ENCODE measurements around the gene NRG2.

Gene NRG2

GRCh38 chr5:140024928-140025327 lies 18.2 kb downstream of the NRG2 start:
- ATAC-seq = no peak
- TF ChIP-seq RARB (CRISPR knock-in tag; IDR thresholded peaks at IDR 0.05) (no peak), ZNF70 (CRISPR knock-in tag; IDR thresholded peaks at IDR 0.05) (no peak), TSHZ2 (CRISPR knock-in tag; IDR thresholded peaks at IDR 0.05) (no peak), BACH2 (CRISPR knock-in tag; IDR thresholded peaks at IDR 0.05; ENCODE audit: borderline replicate concordance) (no peak), GLIS3 (CRISPR knock-in tag; IDR thresholded peaks at IDR 0.05) (no peak), ARNTL (CRISPR knock-in tag; IDR thresholded peaks at IDR 0.05; ENCODE audit: borderline replicate concordance, low read depth) (no peak), ZNF565 (CRISPR knock-in tag; conservative IDR thresholded peaks at IDR 0.05; ENCODE audit: low read depth) (no peak), CSDC2 (CRISPR knock-in tag; IDR thresholded peaks at IDR 0.05) (no peak), ZFP3 (CRISPR knock-in tag; IDR thresholded peaks at IDR 0.05) (no peak), OSR1 (CRISPR knock-in tag; IDR thresholded peaks at IDR 0.05) (no peak), TCF4 (CRISPR knock-in tag; IDR thresholded peaks at IDR 0.05; ENCODE audit: borderline replicate concordance) (no peak), TOX (CRISPR knock-in tag; IDR thresholded peaks at IDR 0.05; ENCODE audit: borderline replicate concordance) (no peak)
- TF ChIP-seq, protein P1, sequence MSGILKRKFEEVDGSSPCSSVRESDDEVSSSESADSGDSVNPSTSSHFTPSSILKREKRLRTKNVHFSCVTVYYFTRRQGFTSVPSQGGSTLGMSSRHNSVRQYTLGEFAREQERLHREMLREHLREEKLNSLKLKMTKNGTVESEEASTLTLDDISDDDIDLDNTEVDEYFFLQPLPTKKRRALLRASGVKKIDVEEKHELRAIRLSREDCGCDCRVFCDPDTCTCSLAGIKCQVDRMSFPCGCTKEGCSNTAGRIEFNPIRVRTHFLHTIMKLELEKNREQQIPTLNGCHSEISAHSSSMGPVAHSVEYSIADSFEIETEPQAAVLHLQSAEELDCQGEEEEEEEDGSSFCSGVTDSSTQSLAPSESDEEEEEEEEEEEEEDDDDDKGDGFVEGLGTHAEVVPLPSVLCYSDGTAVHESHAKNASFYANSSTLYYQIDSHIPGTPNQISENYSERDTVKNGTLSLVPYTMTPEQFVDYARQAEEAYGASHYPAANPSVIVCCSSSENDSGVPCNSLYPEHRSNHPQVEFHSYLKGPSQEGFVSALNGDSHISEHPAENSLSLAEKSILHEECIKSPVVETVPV (CRISPR knock-in tag; IDR thresholded peaks at IDR 0.05) = no peak

- ATAC-seq = no peak
- no peak for TF ChIP-seq ZC3H10 (CRISPR knock-in tag; IDR thresholded peaks at IDR 0.05)
- TF ChIP-seq PPARA (CRISPR knock-in tag; IDR thresholded peaks at IDR 0.05; ENCODE audit: borderline replicate concordance) = no peak
- no peak for TF ChIP-seq TCF4 (CRISPR knock-in tag; IDR thresholded peaks at IDR 0.05; ENCODE audit: borderline replicate concordance)
- no peak for TF ChIP-seq ZNF70 (CRISPR knock-in tag; IDR thresholded peaks at IDR 0.05)
- TF ChIP-seq OSR1 (CRISPR knock-in tag; IDR thresholded peaks at IDR 0.05) = no peak
- no peak for TF ChIP-seq RARB (CRISPR knock-in tag; IDR thresholded peaks at IDR 0.05)
- no peak for TF ChIP-seq TSHZ2 (CRISPR knock-in tag; IDR thresholded peaks at IDR 0.05)
- TF ChIP-seq, protein P2, sequence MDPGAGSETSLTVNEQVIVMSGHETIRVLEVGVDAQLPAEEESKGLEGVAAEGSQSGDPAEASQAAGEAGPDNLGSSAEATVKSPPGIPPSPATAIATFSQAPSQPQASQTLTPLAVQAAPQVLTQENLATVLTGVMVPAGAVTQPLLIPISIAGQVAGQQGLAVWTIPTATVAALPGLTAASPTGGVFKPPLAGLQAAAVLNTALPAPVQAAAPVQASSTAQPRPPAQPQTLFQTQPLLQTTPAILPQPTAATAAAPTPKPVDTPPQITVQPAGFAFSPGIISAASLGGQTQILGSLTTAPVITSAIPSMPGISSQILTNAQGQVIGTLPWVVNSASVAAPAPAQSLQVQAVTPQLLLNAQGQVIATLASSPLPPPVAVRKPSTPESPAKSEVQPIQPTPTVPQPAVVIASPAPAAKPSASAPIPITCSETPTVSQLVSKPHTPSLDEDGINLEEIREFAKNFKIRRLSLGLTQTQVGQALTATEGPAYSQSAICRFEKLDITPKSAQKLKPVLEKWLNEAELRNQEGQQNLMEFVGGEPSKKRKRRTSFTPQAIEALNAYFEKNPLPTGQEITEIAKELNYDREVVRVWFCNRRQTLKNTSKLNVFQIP (CRISPR knock-in tag; IDR thresholded peaks at IDR 0.05; ENCODE audit: borderline replicate concordance, low read depth) = no peak
- TF ChIP-seq ARNTL (CRISPR knock-in tag; IDR thresholded peaks at IDR 0.05; ENCODE audit: borderline replicate concordance, low read depth) = no peak
- no peak for TF ChIP-seq ISL1 (CRISPR knock-in tag; IDR thresholded peaks at IDR 0.05)
- TF ChIP-seq ZFP30 (CRISPR knock-in tag; IDR thresholded peaks at IDR 0.05) = no peak
- TF ChIP-seq ZNF565 (CRISPR knock-in tag; conservative IDR thresholded peaks at IDR 0.05; ENCODE audit: low read depth) = no peak
Observed at GRCh38 chr5:140023611-140024191, 19.4 kb downstream of the NRG2 start.

- no peak for ATAC-seq
- TF ChIP-seq ZNF8 (CRISPR knock-in tag; IDR thresholded peaks at IDR 0.05) = no peak
- TF ChIP-seq PATZ1 (CRISPR knock-in tag; IDR thresholded peaks at IDR 0.05; ENCODE audit: borderline replicate concordance) = no peak
- TF ChIP-seq PPARA (CRISPR knock-in tag; IDR thresholded peaks at IDR 0.05; ENCODE audit: borderline replicate concordance) = no peak
- no peak for TF ChIP-seq SNAI2 (CRISPR knock-in tag; IDR thresholded peaks at IDR 0.05)
- TF ChIP-seq, protein P2 (CRISPR knock-in tag; IDR thresholded peaks at IDR 0.05; ENCODE audit: borderline replicate concordance, low read depth) = no peak
- no peak for TF ChIP-seq ZNF565 (CRISPR knock-in tag; conservative IDR thresholded peaks at IDR 0.05; ENCODE audit: low read depth)
- no peak for TF ChIP-seq ISL1 (CRISPR knock-in tag; IDR thresholded peaks at IDR 0.05)
- TF ChIP-seq GLIS3 (CRISPR knock-in tag; IDR thresholded peaks at IDR 0.05) = no peak
- no peak for TF ChIP-seq TOX (CRISPR knock-in tag; IDR thresholded peaks at IDR 0.05; ENCODE audit: borderline replicate concordance)
- no peak for TF ChIP-seq ZFP3 (CRISPR knock-in tag; IDR thresholded peaks at IDR 0.05)
- no peak for TF ChIP-seq ZNF70 (CRISPR knock-in tag; IDR thresholded peaks at IDR 0.05)
- TF ChIP-seq, protein P1 (CRISPR knock-in tag; IDR thresholded peaks at IDR 0.05) = no peak
- TF ChIP-seq ZFP30 (CRISPR knock-in tag; IDR thresholded peaks at IDR 0.05) = no peak
- TF ChIP-seq TCF4 (CRISPR knock-in tag; IDR thresholded peaks at IDR 0.05; ENCODE audit: borderline replicate concordance) = no peak
- no peak for TF ChIP-seq OSR1 (CRISPR knock-in tag; IDR thresholded peaks at IDR 0.05)
Observed at GRCh38 chr5:140020601-140021177, 22.4 kb downstream of the NRG2 start.
